IPS-20b (cell line): ENCODE results near the gene SDR42E2.

ENCODE experiments used
- H3K27ac ChIP-seq: one replicate; pipeline ENCODE4 v1.5.1; 2013; ENCODE audit warnings: low read length
- H3K27me3 ChIP-seq: 2 replicates; pipeline ENCODE4 v1.6.1; 2013; ENCODE audit warnings: mild to moderate bottlenecking, low read length, inconsistent platforms; ENCODE audit not compliant: insufficient read depth
- H3K36me3 ChIP-seq: 2 replicates; pipeline ENCODE4 v1.6.1; 2013; ENCODE audit warnings: low read depth, mild to moderate bottlenecking, inconsistent platforms, low read length, moderate library complexity; ENCODE audit not compliant: insufficient read depth
- H3K4me1 ChIP-seq: 2 replicates; pipeline ENCODE4 v1.6.1; 2013; ENCODE audit warnings: mild to moderate bottlenecking, control low read depth, inconsistent platforms, low read length, moderate library complexity; ENCODE audit not compliant: insufficient read depth
- H3K4me3 ChIP-seq: 2 replicates; pipeline ENCODE4 v1.5.1; 2013; ENCODE audit warnings: mild to moderate bottlenecking, low read length, inconsistent platforms
- H3K9ac ChIP-seq: 2 replicates; pipeline ENCODE4 v1.6.1; 2013; ENCODE audit warnings: low read depth, mild to moderate bottlenecking, inconsistent platforms, low read length, moderate library complexity
- H3K9me3 ChIP-seq: 2 replicates; pipeline ENCODE4 v1.6.1; 2013; ENCODE audit warnings: mild to moderate bottlenecking, low read depth, low read length, inconsistent platforms; ENCODE audit not compliant: insufficient read depth

Gene SDR42E2

DNA sequence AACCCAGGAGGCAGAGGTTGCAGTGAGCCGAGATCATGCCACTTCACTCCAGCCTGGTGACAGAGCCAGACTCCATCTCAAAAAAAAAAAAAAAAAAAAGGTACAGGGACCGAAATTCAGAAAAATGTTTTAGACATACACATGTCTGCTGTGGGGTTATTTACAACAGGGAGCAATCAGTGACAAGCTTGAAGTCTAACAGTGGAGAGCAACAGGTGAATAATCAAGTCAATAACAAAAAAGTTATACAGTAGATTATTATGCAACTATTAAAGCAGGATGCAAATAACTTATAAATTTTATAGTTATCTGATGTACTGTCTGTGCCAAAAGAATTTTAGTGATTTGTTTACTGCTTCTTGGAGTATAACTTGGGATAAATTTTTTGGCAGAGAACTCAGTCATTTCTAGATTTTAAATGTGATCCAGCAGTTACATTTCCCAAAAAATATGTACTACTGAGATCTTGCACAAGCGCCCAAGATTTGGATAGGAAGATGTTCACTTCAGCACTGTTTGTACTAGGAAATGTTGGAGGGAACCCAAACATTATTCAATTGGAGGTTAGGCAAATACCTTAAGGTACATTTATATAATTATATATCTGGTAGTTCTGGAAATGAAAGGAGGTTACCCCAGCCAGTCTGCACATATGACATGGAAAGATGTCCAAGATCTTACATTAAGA, 77.9 kb downstream of the SDR42E2 start:
- Histone ChIP-seq H3K4me1 (no peaks in the 10 kb centered on the region), H3K9ac (no peak overlapping the region), H3K27ac (no peak overlapping the region), H3K4me3 (no peak overlapping the region), H3K36me3 (peaks cover 6% of the 10 kb centered on the region; the same call in 1 of the 2 replicates), H3K27me3 (no peaks in the 10 kb centered on the region), H3K9me3 (no peaks in the 10 kb centered on the region)
